Measurements from ENCODE around the gene MINK1. TPM values are rescaled to one million over a fixed set of nuclear protein-coding genes. Genes with fewer than 3 reads are reported as not detected.

The MINK1 gene
- total and polyA plus RNA-seq, 2 of the 8 experiments (the other 6 are each of a cell fraction or from before 2014, with no cell fraction given) = 26.9 to 77.7 TPM

DNA sequence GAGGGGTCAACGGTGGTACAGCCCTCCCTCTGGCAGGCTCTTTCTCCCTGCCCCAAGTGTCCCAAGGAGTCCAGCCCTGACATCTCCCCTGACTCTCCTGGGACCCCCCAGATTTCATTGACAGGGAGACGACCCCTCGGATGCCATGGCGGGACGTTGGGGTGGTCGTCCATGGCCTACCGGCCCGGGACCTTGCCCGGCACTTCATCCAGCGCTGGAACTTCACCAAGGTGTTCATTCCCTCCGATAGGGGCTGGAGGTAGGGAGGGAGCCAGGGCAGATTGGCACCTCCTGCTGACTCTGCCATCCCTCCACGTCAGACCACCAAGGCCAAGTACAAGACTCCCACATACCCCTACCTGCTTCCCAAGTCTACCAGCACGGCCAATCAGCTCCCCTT is 16.3 kb upstream of the MINK1 start:
- no peak overlapping the region for H3K14ac ChIP-seq (ENCODE audit: insufficient read length)
- H3K9me3 ChIP-seq (ENCODE audit: insufficient read depth in 2 of 2, low read depth in 1 of 2, low read length in 1 of 2) = no peaks in the 10 kb centered on the region; a peak in 1 of 4 replicates
- no peaks in the 10 kb centered on the region for H3K4me1 ChIP-seq (replicated peaks in 1 of 4; ENCODE audit: control insufficient read depth in 3 of 4, insufficient read depth in 4 of 4, low read length in 3 of 4)
- H3K79me1 ChIP-seq (ENCODE audit: low read depth, low read length) = no peaks in the 10 kb centered on the region; the same call in 1 of the 2 replicates
- H2BK12ac ChIP-seq (ENCODE audit: low read depth, low read length) = no peak overlapping the region
- no peak overlapping the region for H3K4me2 ChIP-seq (ENCODE audit: insufficient read depth in 1 of 2, low read depth in 2 of 2, low read length in 2 of 2)
- no peak overlapping the region for H2BK15ac ChIP-seq (ENCODE audit: low read length)
- WGBS, 2 experiments (ENCODE audit: extremely low coverage in 1 of 2, insufficient coverage in 1 of 2, insufficient read length in 1 of 2, insufficient replicate concordance in 2 of 2, low coverage in 1 of 2, low lambda C conversion rate in 2 of 2, missing lambda C conversion rate in 1 of 2) = 89% methylated on average over 13 of the region's 13 CpGs; no CpG with 5 or more reads in 1 of the 2 experiments
- H3K27me3 ChIP-seq (replicated peaks in 1 of 4; ENCODE audit: control insufficient read depth in 3 of 4, extremely low read depth in 1 of 4, insufficient read depth in 3 of 4, low read length in 3 of 4) = no peaks in the 10 kb centered on the region
- H2BK5ac ChIP-seq (ENCODE audit: low read depth, low read length) = no peak overlapping the region
- no peak overlapping the region for H2AFZ ChIP-seq (ENCODE audit: low read length)
- no peaks in the 10 kb centered on the region for H3K79me2 ChIP-seq (ENCODE audit: control insufficient read depth in 1 of 2, insufficient read depth in 2 of 2, low read length in 2 of 2)
- peaks cover 3 to 7% of the 10 kb centered on the region in 2 experiments for H4K20me1 ChIP-seq (replicated peaks in 1 of 2; ENCODE audit: control insufficient read depth in 1 of 2, insufficient read depth in 2 of 2, low read length in 2 of 2)
- POLR2A ChIA-PET (ENCODE audit: partially characterized antibody) = interaction anchor here (1.3 to 1.6 kb wide), 2 partner anchors 9 to 10 kb away, joined by 3 to 5 read pairs; partner anchors contain the start of gene PLD2
- H3K27ac ChIP-seq (ENCODE audit: low read depth, low read length) = no peak overlapping the region
- H3K4ac ChIP-seq (replicated peaks; ENCODE audit: insufficient read length, low read depth, low read length) = no peak overlapping the region
- no peak overlapping the region for H2BK20ac ChIP-seq (ENCODE audit: low read length)
- no peak overlapping the region for H3K23ac ChIP-seq (ENCODE audit: insufficient read length)
- H3K18ac ChIP-seq (ENCODE audit: extremely low read depth, low read length) = no peak overlapping the region
- H3K4me3 ChIP-seq (ENCODE audit: extremely low read depth in 1 of 4, insufficient read depth in 2 of 4, low read depth in 3 of 4, low read length in 4 of 4) = no peak overlapping the region
- no peaks in the 10 kb centered on the region for H3K23me2 ChIP-seq (ENCODE audit: low read depth, low read length)
- DNase-seq (ENCODE audit: low read depth in 1 of 2, low spot score in 2 of 2) (no peak), FAIRE-seq (no peak)
- H4K91ac ChIP-seq (replicated peaks; ENCODE audit: insufficient read length, low read length) = no peak overlapping the region
- CTCF ChIA-PET (ENCODE audit: partially characterized antibody) = interaction anchor here (1.1 to 5.8 kb wide), 3 partner anchors 9 to 66 kb away, joined by 4 to 55 read pairs (median 16); no protein-coding TSS in a partner anchor
- no peak overlapping the region; the same call in 1 of the 2 replicates for H4K8ac ChIP-seq (ENCODE audit: extremely low read depth, insufficient read depth, low read length)
- H4K5ac ChIP-seq (ENCODE audit: insufficient read length, low read depth, low read length) = no peak overlapping the region
- H2BK120ac ChIP-seq (replicated peaks; ENCODE audit: low read depth, low read length) = no peak overlapping the region
- H3K9ac ChIP-seq (replicated peaks in 1 of 4; ENCODE audit: extremely low read depth in 1 of 4, low read depth in 3 of 4, low read length in 3 of 4) = no peak overlapping the region
- H2AK5ac ChIP-seq (ENCODE audit: low read depth, low read length) = no peak overlapping the region
- peaks cover 6 to 8% (median 7%) of the 10 kb centered on the region in 4 experiments; a peak in 5 of 8 replicates for H3K36me3 ChIP-seq (ENCODE audit: control insufficient read depth in 2 of 4, insufficient read depth in 4 of 4, low read length in 3 of 4)
- H3K56ac ChIP-seq (replicated peaks; ENCODE audit: insufficient read length, low read depth, low read length) = no peak overlapping the region
- TF ChIP-seq, protein P1, sequence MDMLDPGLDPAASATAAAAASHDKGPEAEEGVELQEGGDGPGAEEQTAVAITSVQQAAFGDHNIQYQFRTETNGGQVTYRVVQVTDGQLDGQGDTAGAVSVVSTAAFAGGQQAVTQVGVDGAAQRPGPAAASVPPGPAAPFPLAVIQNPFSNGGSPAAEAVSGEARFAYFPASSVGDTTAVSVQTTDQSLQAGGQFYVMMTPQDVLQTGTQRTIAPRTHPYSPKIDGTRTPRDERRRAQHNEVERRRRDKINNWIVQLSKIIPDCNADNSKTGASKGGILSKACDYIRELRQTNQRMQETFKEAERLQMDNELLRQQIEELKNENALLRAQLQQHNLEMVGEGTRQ (IDR thresholded peaks at IDR 0.05; ENCODE audit: low read length) = no peak
- TF ChIP-seq GTF2F1 (IDR thresholded peaks at IDR 0.05; ENCODE audit: borderline replicate concordance, low read depth, low read length) = no peak
- TF ChIP-seq ZNF274 (IDR thresholded peaks at IDR 0.05; ENCODE audit: borderline replicate concordance, extremely low read depth, low read length) = no peak
- TF ChIP-seq TCF12 (IDR thresholded peaks at IDR 0.05; ENCODE audit: low read depth, low read length) = no peak
- TF ChIP-seq SP4 (IDR thresholded peaks at IDR 0.05; ENCODE audit: low read length) = no peak
- TF ChIP-seq, protein P2, sequence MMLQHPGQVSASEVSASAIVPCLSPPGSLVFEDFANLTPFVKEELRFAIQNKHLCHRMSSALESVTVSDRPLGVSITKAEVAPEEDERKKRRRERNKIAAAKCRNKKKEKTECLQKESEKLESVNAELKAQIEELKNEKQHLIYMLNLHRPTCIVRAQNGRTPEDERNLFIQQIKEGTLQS (IDR thresholded peaks at IDR 0.05; ENCODE audit: insufficient read depth, low read depth, low read length) = no peak
- no peak for TF ChIP-seq MAFK (IDR thresholded peaks at IDR 0.05; ENCODE audit: low read depth, low read length)
